G401.6 (cell line): ENCODE measurements around the gene GOLGA6L24.
"Not testable (repeated sequence)": the region's sequence is repeated elsewhere in the genome, so short reads cannot be mapped to it uniquely, and the experiment has no call there.

Experiments
- FAIRE-seq: peaks from 2 replicates; lab custom pipeline; 2012; peaks lifted over from hg19 to GRCh38; lab: Jason Lieb, UNC

GOLGA6L24 gene, protein sequence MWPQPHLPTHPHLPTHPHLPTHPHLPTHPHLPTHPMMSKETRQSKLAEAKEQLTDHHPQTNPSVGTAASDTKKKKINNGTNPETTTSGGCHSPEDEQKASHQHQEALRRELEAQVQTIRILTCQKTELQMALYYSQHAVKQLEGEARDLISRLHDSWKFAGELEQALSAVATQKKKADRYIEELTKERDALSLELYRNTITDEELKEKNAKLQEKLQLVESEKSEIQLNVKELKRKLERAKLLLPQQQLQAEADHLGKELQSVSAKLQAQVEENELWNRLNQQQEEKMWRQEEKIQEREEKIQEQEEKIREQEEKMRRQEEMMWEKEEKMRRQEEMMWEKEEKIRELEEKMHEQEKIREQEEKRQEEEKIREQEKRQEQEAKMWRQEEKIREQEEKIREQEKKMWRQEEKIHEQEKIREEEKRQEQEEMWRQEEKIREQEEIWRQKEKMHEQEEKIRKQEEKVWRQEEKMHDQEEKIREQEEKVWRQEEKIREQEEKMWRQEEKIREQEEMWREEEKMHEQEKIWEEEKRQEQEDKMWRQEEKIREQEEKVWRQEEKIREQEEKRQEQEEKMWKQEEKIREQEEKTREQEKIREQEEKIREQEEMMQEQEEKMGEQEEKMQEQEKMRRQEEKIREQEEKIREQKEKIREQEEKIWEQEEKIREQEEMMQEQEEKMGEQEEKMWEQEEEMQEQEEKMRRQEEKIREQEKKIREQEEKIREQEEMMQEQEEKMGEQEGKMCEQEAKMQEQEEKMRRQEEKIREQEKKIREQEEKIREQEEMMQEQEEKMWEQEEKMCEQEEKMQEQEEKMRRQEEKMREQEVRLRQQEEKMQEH

DNA sequence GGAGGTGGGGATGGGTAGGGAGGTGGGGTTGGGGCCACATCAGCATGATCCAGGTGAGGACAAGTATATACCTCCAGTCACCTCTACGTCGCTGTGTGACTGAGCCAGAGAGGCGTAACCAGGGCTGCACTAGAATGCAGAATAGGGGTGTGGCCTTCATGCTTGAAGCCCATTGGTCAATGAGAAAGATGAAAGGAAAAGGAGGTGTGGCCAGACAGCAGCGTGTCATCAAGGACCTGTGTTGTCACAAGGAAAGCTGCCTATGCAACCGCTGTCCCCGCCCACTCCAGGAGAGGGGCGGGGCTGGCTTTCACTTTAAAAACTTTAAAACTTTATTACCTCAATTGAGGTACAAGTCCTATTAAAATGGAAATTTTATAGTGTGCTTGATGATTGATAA is at the start of gene GOLGA6L24:
GOLGA6L24 (minus strand) TSS at position 101 of the 400 bp plus-strand sequence; CDS start at position 40, 61 bp downstream.
- not testable (repeated sequence) for FAIRE-seq

- not testable (repeated sequence) for FAIRE-seq
Measured at GRCh38 chr15:28402774-28403435, 45.0 kb upstream of the GOLGA6L24 start.

GRCh38 chr15:28396022-28396421 is 38.1 kb upstream of the GOLGA6L24 start:
- not testable (repeated sequence) for FAIRE-seq

- FAIRE-seq = not testable (repeated sequence)
Measured at GRCh38 chr15:28380053-28380452, 22.2 kb upstream of the GOLGA6L24 start.

- FAIRE-seq = not testable (repeated sequence)
Measured at GRCh38 chr15:28378364-28378763, 20.5 kb upstream of the GOLGA6L24 start, which contains the start of gene GOLGA8F. GOLGA8F (plus strand) TSS chr15:28378664; CDS start chr15:28378762, 98 bp downstream.

DNA sequence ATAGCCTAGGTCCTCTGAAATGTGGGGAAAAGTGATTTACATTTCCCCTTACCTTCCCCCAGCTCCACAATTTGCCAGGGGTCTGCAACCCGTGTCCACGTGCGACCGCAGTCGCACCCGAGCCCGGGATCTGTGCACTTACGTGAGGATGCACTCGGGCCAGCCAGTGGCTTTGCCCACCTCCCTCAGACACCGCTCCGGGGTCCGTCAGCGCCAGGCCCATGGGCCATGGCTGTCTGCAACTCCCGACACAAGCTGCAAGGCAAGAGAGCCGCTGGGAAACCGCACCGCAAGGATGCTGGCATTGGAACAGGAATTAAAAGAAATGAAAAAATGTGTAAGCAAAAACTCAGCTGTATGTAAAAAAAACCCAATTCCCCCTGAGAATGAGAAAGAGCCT is 7.6 kb upstream of the GOLGA6L24 start:
- FAIRE-seq = not testable (repeated sequence)

DNA sequence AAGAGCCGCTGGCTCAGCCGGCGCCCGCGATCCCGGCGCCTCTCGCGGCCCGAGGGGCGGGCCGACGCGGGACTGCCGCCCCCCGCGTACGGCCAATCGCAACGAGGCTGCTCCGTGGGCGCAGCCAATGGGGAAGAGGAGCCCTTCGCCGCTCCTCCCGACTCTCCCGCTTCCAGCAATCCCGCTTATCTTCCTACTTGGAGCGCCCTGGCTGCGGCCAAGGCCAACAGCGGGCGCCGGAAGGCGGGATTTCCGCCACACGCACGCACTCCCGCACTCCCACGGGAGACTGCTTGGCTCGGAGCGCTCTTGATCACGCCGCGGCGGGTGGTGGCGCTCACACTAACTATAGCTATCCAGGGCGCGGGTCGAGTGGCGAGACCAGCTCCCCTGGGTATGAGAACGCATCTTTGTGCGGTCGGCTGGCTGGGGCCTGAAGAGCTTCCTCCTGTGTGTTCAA is 35.7 kb downstream of the GOLGA6L24 start, which contains the start of gene HERC2:
HERC2 (minus strand) TSS at position 51 of the 460 bp plus-strand sequence. CDS start 746 bp downstream, outside the sequence.
- FAIRE-seq = not testable (repeated sequence)

- FAIRE-seq = not testable (repeated sequence)
Measured at GRCh38 chr15:28321358-28322078, 36.4 kb downstream of the GOLGA6L24 start.

- not testable (repeated sequence) for FAIRE-seq
Measured at GRCh38 chr15:28319725-28320124, 38.2 kb downstream of the GOLGA6L24 start.

GRCh38 chr15:28318828-28319227 is 39.1 kb downstream of the GOLGA6L24 start:
- FAIRE-seq = not testable (repeated sequence)

GRCh38 chr15:28318122-28318521 is 39.8 kb downstream of the GOLGA6L24 start:
- not testable (repeated sequence) for FAIRE-seq

- not testable (repeated sequence) for FAIRE-seq
Measured at GRCh38 chr15:28316958-28317357, 40.9 kb downstream of the GOLGA6L24 start.

DNA sequence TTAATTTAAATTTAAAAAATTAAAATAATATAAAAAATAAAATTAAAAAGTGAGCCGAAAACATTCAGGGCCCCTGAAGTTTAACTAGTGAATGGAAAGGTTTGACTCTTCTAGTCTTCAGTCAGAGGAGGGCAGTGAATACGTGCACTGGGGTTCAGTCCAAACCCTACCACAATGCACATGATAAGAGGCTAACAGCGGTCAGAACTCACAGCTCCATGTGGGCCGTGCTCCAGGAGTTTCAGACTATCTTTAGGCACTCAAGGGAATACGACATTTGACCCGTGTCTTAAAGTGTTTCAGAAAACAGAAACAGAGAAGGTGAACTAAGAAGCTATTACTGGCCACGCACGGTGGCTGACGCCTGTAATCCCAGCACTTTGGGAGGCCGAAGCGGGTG is 47.4 kb downstream of the GOLGA6L24 start:
- FAIRE-seq = not testable (repeated sequence)

GRCh38 chr15:28308718-28309117 is 49.2 kb downstream of the GOLGA6L24 start:
- FAIRE-seq = not testable (repeated sequence)
